NB4 (cell line): ENCODE measurements around the gene PRRT1B.

ENCODE experiments used
- DNase-seq: peaks from one replicate; pipeline ENCODE4 v3.0.0; 2010; ENCODE audit warnings: low read depth
- H3K4me3 ChIP-seq: one replicate; pipeline ENCODE4 v1.5.1; 2011; ENCODE audit warnings: mild to moderate bottlenecking, low read depth, low read length, moderate library complexity
- MYC ChIP-seq: IDR thresholded peaks from 2 replicates; pipeline ENCODE4 v1.6.1; 2011; ENCODE audit warnings: low read depth, low read length
- POLR2A ChIP-seq: IDR thresholded peaks from 2 replicates; pipeline ENCODE4 v1.6.1; 2011; ENCODE audit warnings: mild to moderate bottlenecking; ENCODE audit not compliant: insufficient read length; ENCODE audit errors: extremely low read depth
- TF ChIP-seq, protein P1 (sequence below): IDR thresholded peaks from 2 replicates; pipeline ENCODE4 v1.6.1; 2011; ENCODE audit warnings: low read depth, low read length
- TF ChIP-seq, protein P2 (sequence below): IDR thresholded peaks from one replicate; pipeline ENCODE4 v1.5.1; 2012; ENCODE audit warnings: low read depth, low read length

PRRT1B gene

DNA sequence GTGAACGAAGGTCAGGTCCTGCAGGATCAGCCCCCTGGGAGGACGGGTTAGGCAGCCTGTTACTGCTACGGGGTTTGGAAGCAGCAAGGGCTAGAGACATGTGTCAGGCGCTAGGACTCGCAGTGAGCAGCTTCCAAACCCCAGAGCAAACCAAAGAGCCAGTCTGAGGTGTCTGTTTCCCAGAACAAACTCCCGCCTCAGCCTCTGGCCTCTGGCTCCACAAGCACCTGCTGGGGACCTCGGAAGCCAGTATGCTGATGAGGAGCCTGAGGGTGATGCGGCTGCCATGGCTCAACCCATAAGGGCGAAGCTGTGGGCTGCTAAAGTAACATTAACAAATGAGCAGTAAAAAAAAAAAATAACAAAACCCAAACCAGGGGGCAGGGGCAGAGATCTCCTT lies 35.0 kb downstream of the PRRT1B start:
- no peak for DNase-seq
- TF ChIP-seq, protein P1, sequence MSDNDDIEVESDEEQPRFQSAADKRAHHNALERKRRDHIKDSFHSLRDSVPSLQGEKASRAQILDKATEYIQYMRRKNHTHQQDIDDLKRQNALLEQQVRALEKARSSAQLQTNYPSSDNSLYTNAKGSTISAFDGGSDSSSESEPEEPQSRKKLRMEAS: no peak
- TF ChIP-seq, protein P2, sequence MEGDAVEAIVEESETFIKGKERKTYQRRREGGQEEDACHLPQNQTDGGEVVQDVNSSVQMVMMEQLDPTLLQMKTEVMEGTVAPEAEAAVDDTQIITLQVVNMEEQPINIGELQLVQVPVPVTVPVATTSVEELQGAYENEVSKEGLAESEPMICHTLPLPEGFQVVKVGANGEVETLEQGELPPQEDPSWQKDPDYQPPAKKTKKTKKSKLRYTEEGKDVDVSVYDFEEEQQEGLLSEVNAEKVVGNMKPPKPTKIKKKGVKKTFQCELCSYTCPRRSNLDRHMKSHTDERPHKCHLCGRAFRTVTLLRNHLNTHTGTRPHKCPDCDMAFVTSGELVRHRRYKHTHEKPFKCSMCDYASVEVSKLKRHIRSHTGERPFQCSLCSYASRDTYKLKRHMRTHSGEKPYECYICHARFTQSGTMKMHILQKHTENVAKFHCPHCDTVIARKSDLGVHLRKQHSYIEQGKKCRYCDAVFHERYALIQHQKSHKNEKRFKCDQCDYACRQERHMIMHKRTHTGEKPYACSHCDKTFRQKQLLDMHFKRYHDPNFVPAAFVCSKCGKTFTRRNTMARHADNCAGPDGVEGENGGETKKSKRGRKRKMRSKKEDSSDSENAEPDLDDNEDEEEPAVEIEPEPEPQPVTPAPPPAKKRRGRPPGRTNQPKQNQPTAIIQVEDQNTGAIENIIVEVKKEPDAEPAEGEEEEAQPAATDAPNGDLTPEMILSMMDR: no peak
- TF ChIP-seq POLR2A (no peak), MYC (no peak)
- no peak overlapping the region for H3K4me3 ChIP-seq

DNA sequence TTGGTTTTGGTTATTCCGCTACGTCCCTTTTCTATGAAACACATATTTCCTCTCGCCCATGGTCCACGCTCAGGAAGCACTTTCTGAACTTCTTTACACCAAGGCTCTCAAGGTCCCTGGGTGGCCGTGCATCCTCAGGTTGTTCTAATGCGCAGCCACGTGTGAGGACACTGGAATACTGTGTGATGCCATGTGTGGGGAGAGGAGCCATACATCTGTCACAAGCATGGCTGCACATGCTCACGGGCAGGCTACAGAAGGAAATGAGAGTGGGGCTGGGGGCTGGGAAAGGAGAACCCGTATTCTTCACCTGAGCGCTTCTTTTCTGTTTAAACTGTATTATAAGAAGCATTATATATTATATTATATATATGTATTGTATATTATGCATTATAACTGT lies 36.7 kb downstream of the PRRT1B start:
- DNase-seq: no peak
- H3K4me3 ChIP-seq: no peak overlapping the region
- TF ChIP-seq MYC (no peak), POLR2A (no peak)
- TF ChIP-seq, protein P1: no peak
- TF ChIP-seq, protein P2: no peak

DNA sequence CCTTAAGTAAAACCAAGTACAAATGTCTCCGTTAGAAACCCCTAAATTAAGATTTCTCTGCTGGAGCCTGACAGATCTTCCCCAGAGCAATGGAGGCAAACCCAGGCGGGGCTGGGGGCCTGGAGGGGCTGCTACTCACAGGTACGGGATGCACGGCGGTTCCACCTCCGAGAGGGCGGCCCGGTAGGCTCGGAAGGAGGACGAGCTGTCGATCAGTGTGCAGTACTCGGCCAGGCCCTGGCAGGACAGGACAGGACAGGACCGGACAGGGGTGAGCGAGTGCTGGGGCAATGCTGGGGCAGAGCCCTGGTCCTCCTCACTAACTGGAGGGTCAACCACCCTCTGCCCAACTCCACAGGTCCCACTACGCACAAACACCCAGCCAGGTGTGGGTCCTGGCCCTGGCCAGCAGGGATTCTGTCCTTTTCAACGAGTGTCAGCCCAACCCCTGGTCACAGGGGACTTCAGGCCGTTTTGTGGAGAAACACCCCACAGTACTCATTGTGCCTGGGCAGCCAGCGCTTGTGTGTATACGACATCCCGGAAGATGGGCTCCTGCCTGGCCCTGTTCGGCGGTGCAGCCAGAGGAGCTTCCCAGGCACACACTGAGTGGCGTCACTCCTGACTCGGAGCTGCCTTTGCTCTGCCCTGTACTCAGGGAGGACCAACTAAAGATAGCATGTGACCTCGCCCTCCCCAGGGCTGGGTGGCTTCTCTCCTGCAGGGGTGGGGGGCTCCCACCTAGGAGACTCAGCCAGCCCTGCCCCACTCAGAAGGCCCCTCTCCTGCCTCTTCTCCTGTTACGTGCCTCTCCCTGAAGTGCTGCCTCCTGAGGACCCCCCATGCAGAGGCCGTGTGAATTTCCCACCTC lies 37.4 kb downstream of the PRRT1B start:
- H3K4me3 ChIP-seq: no peak overlapping the region
- TF ChIP-seq POLR2A (no peak), MYC (no peak)
- TF ChIP-seq, protein P1: no peak
- TF ChIP-seq, protein P2: no peak
- DNase-seq: no peak

DNA sequence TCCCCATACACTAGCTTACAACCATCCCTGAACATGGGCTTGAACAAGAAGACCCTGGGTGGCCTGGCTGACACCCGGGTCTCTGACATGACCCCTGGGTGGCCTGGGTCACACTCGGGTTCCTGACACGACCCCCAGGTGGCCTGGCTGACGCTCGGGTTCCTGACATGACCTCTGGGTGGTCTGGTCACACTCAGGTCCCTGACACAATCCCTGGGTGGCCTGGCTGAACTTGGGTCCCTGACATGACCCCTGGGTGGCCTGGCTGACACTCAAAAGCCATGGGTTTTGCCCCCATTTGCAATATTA lies 38.0 kb downstream of the PRRT1B start:
- H3K4me3 ChIP-seq: no peak overlapping the region
- no peak for DNase-seq
- TF ChIP-seq POLR2A: no peak
- TF ChIP-seq, protein P2: no peak
- TF ChIP-seq MYC: no peak
- TF ChIP-seq, protein P1: no peak

DNA sequence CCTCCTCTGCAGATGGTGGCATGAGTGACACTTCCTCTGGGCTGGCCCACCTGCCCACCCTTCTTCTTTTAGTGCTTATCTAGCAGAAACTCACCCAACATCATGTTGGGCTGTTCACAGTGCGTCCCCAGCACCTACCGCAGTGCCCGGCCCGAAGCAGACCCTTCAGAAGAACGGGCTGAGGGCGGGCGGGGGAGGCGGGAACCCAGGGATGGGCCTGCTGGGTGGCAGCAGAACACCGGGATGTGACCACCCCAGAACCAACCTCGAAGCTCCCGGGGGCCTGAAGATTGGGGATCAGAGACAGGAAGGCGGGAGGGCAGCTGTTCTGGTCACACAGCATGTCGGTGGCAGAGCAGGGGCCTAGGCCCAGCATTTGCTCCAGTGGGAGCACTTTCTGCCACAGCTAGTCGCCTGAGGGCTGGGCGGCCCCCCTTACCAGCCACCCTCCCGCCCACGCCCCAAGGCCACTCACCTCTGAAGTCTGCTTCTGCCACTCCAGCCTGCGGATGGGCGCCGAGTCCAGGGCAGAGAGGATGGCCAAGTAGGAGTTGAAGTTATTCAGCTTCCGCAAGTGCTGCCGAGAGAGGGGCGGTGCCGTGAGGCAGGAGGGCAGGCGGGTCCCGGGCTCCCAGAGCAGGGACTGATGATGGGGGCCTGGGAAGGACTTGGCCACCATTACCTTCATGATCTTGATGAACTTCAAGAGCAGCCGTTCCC lies 38.7 kb downstream of the PRRT1B start:
- DNase-seq: no peak
- no peak overlapping the region for H3K4me3 ChIP-seq
- TF ChIP-seq, protein P1: no peak
- TF ChIP-seq, protein P2: no peak
- TF ChIP-seq MYC (no peak), POLR2A (no peak)
